DND-41 (cell line): Measurements from ENCODE around the gene NXPH1.

Source experiments
- CTCF ChIP-seq: IDR thresholded peaks from 2 replicates; pipeline ENCODE4 v1.5.1; 2012; ENCODE audit warnings: borderline replicate concordance, low read length, moderate library complexity, mild to moderate bottlenecking; ENCODE audit not compliant: poor library complexity, severe bottlenecking; ENCODE audit errors: extremely low read depth
- EZH2 ChIP-seq: IDR thresholded peaks from 3 replicates; pipeline ENCODE4 v1.6.1; 2012; ENCODE audit warnings: borderline replicate concordance, low read depth, mild to moderate bottlenecking, moderate library complexity, low read length, inconsistent platforms; ENCODE audit not compliant: severe bottlenecking

GRCh38 chr7:8465338-8465737 lies 31.9 kb downstream of the NXPH1 start:
- no peak for TF ChIP-seq CTCF
- TF ChIP-seq EZH2, result no peak
